ENCODE data around the gene CALHM1. TPM values are rescaled to one million over a fixed set of nuclear protein-coding genes. Genes with fewer than 3 reads are reported as not detected.

The CALHM1 gene
- total RNA-seq, 1 experiment from 2014 or later: not detected

GRCh38 chr10:103455235-103455634 is 3.5 kb downstream of the CALHM1 start:
- H3K27me3 ChIP-seq (replicated peaks; ENCODE audit: control insufficient read depth, insufficient read depth, low read length): no peaks in the 10 kb centered on the region
- DNase-seq: no peak
- no peak for TF ChIP-seq CTCF (IDR thresholded peaks at IDR 0.05; ENCODE audit: insufficient read depth in 1 of 2, low read depth in 1 of 2, low read length in 1 of 2, severe bottlenecking in 1 of 2, unreplicated experiment in 1 of 2)
- no peaks in the 10 kb centered on the region for H3K4me1 Mint-ChIP-seq (ENCODE audit: low read depth, unreplicated experiment)
- no peaks in the 10 kb centered on the region for H3K9me3 ChIP-seq
- H3K27me3 Mint-ChIP-seq (ENCODE audit: insufficient read depth, unreplicated experiment): no peaks in the 10 kb centered on the region
- H3K36me3 Mint-ChIP-seq (ENCODE audit: insufficient read depth, unreplicated experiment): peaks cover 5% of the 10 kb centered on the region
- no peaks in the 10 kb centered on the region for H3K36me3 ChIP-seq (ENCODE audit: control insufficient read depth, insufficient read depth, low read length)
- POLR2A ChIA-PET: no interaction called here
- no peak overlapping the region for H3K4me3 ChIP-seq (ENCODE audit: low read depth, low read length)
- CTCF ChIA-PET: no interaction called here
- H3K9me3 Mint-ChIP-seq (ENCODE audit: unreplicated experiment): no peaks in the 10 kb centered on the region
- no TSS peak for BruUV-seq (replicated peaks)
- intact Hi-C loops (cut with micrococcal nuclease; ENCODE audit: unreplicated experiment): no loop called here
- H3K4me1 ChIP-seq: peaks cover 5% of the 10 kb centered on the region; the same call in 1 of the 2 replicates
- H3K4me3 Mint-ChIP-seq (ENCODE audit: unreplicated experiment): no peak overlapping the region
- no peak overlapping the region for H3K27ac Mint-ChIP-seq (ENCODE audit: unreplicated experiment)

- no peaks in the 10 kb centered on the region for H3K4me1 Mint-ChIP-seq (ENCODE audit: low read depth, unreplicated experiment)
These were observed 4.7 kb downstream of the CALHM1 start for GRCh38 chr10:103454026-103454425.

GRCh38 chr10:103452506-103453230 is 6.0 kb downstream of the CALHM1 start:
- POLR2A ChIA-PET: interaction anchor here (0.5 kb wide), 1 partner anchor 320 kb away, joined by 6 read pairs; no protein-coding TSS in a partner anchor
- Mint-ChIP-seq H3K27ac (ENCODE audit: unreplicated experiment) (no peak overlapping the region), H3K4me3 (ENCODE audit: unreplicated experiment) (peak overlapping the region; percentile 70)

More at GRCh38 chr10:103454026-103454425, 4.7 kb downstream of the CALHM1 start:
- no peaks in the 10 kb centered on the region for H3K27me3 Mint-ChIP-seq (ENCODE audit: insufficient read depth, unreplicated experiment)
- Histone ChIP-seq H3K4me3 (ENCODE audit: low read depth, low read length) (no peak overlapping the region), H3K9me3 (no peaks in the 10 kb centered on the region), H3K36me3 (ENCODE audit: control insufficient read depth, insufficient read depth, low read length) (no peaks in the 10 kb centered on the region), H3K4me1 (peaks cover 5% of the 10 kb centered on the region; the same call in 1 of the 2 replicates), H3K27me3 (replicated peaks; ENCODE audit: control insufficient read depth, insufficient read depth, low read length) (no peaks in the 10 kb centered on the region)
- CTCF ChIA-PET: no interaction called here
- BruUV-seq (replicated peaks): no TSS peak
- peaks cover 5% of the 10 kb centered on the region for H3K36me3 Mint-ChIP-seq (ENCODE audit: insufficient read depth, unreplicated experiment)
- POLR2A ChIA-PET: no interaction called here
- TF ChIP-seq CTCF (IDR thresholded peaks at IDR 0.05; ENCODE audit: insufficient read depth in 1 of 2, low read depth in 1 of 2, low read length in 1 of 2, severe bottlenecking in 1 of 2, unreplicated experiment in 1 of 2): no peak
- intact Hi-C loops (cut with micrococcal nuclease; ENCODE audit: unreplicated experiment): loop anchor here (5.0 kb wide), 1 partner anchor 33 kb away; no protein-coding TSS in a partner anchor
- H3K4me3 Mint-ChIP-seq (ENCODE audit: unreplicated experiment): no peak overlapping the region
- no peak for DNase-seq
- no peaks in the 10 kb centered on the region for H3K9me3 Mint-ChIP-seq (ENCODE audit: unreplicated experiment)
- no peak overlapping the region for H3K27ac Mint-ChIP-seq (ENCODE audit: unreplicated experiment)

More at GRCh38 chr10:103452506-103453230, 6.0 kb downstream of the CALHM1 start:
- peak overlapping the region; percentile 30 for H3K4me3 ChIP-seq (ENCODE audit: low read depth, low read length)
- H3K9me3 ChIP-seq: no peaks in the 10 kb centered on the region
- Mint-ChIP-seq H3K9me3 (ENCODE audit: unreplicated experiment) (no peaks in the 10 kb centered on the region), H3K27me3 (ENCODE audit: insufficient read depth, unreplicated experiment) (no peaks in the 10 kb centered on the region), H3K4me1 (ENCODE audit: low read depth, unreplicated experiment) (no peaks in the 10 kb centered on the region), H3K36me3 (ENCODE audit: insufficient read depth, unreplicated experiment) (peaks cover 5% of the 10 kb centered on the region)
- CTCF ChIA-PET: interaction anchor here (1.1 kb wide), 1 partner anchor 33 kb away, joined by 5 read pairs; no protein-coding TSS in a partner anchor
- DNase-seq: no peak
- H3K4me1 ChIP-seq: peaks cover 5% of the 10 kb centered on the region; the same call in 1 of the 2 replicates
- no peaks in the 10 kb centered on the region for H3K27me3 ChIP-seq (replicated peaks; ENCODE audit: control insufficient read depth, insufficient read depth, low read length)
- no TSS peak for BruUV-seq (replicated peaks)
- no peaks in the 10 kb centered on the region for H3K36me3 ChIP-seq (ENCODE audit: control insufficient read depth, insufficient read depth, low read length)
- intact Hi-C loops (cut with micrococcal nuclease; ENCODE audit: unreplicated experiment): loop anchor here (5.0 kb wide), 1 partner anchor 35 kb away; no protein-coding TSS in a partner anchor
- no peak for TF ChIP-seq CTCF (IDR thresholded peaks at IDR 0.05; ENCODE audit: insufficient read depth in 1 of 2, low read depth in 1 of 2, low read length in 1 of 2, severe bottlenecking in 1 of 2, unreplicated experiment in 1 of 2)
